Keratinocyte (primary cell): ENCODE results near the gene LARP1B.

Experiments used
- EZH2 ChIP-seq: IDR thresholded peaks from one replicate; pipeline ENCODE4 v1.6.1; 2012; ENCODE audit warnings: inconsistent platforms, mild to moderate bottlenecking, low read length, moderate library complexity
- TF ChIP-seq, protein P1 (sequence below), 3 experiments: IDR thresholded peaks in 1 of 3; conservative IDR thresholded peaks in 1 of 3; optimal IDR thresholded peaks in 1 of 3; 2 replicates in 2 of 3; 3 replicates in 1 of 3; pipeline versions ENCODE3 to v1.5.1; 2011; ENCODE audit warnings: low read length in 3 of 3, mild to moderate bottlenecking in 3 of 3, moderate library complexity in 2 of 3, control low read depth in 1 of 3, inconsistent platforms in 1 of 3; ENCODE audit not compliant: insufficient read depth in 2 of 3; ENCODE audit errors: extremely low read depth in 1 of 3

DNA sequence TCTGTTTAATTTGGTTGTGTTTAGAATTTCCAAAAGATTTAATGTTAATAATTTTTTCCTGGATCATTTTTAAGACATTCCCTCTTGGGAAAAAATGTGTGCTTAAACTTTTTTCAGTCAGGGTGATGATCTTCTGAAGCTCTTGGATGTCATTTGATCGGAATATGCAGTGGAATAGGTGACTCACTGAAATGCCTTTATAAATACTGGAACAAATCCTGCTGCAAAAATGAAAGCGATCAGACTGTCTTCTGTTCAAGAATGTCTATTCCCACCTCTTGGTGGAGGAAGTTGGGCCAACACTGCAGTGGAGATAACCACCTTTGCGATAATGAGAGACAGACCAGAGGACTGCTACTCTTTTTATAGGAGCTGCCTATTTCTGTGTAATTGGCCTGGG lies 46.7 kb downstream of the LARP1B start:
- TF ChIP-seq, protein P1, sequence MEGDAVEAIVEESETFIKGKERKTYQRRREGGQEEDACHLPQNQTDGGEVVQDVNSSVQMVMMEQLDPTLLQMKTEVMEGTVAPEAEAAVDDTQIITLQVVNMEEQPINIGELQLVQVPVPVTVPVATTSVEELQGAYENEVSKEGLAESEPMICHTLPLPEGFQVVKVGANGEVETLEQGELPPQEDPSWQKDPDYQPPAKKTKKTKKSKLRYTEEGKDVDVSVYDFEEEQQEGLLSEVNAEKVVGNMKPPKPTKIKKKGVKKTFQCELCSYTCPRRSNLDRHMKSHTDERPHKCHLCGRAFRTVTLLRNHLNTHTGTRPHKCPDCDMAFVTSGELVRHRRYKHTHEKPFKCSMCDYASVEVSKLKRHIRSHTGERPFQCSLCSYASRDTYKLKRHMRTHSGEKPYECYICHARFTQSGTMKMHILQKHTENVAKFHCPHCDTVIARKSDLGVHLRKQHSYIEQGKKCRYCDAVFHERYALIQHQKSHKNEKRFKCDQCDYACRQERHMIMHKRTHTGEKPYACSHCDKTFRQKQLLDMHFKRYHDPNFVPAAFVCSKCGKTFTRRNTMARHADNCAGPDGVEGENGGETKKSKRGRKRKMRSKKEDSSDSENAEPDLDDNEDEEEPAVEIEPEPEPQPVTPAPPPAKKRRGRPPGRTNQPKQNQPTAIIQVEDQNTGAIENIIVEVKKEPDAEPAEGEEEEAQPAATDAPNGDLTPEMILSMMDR (optimal IDR thresholded peaks at IDR 0.05 in 1 of 3, IDR thresholded peaks at IDR 0.05 in 1 of 3, conservative IDR thresholded peaks at IDR 0.05 in 1 of 3; ENCODE audit: extremely low read depth in 1 of 3, insufficient read depth in 2 of 3, low read length in 3 of 3) = no peak
- TF ChIP-seq EZH2 = no peak
